NCI-H82 treated with DMSO at 0.1 percent for 48 hours (cell line): ENCODE measurements around the gene GLRX5.
A peak's percentile ranks its signal among the peaks of the same experiment; 100 is the strongest.

Experiments used
- DNase-seq: peaks from one replicate; lab custom pipeline; 2025; ENCODE audit not compliant: unreplicated experiment; lab: John Stamatoyannopoulos, UW

Gene GLRX5

DNA sequence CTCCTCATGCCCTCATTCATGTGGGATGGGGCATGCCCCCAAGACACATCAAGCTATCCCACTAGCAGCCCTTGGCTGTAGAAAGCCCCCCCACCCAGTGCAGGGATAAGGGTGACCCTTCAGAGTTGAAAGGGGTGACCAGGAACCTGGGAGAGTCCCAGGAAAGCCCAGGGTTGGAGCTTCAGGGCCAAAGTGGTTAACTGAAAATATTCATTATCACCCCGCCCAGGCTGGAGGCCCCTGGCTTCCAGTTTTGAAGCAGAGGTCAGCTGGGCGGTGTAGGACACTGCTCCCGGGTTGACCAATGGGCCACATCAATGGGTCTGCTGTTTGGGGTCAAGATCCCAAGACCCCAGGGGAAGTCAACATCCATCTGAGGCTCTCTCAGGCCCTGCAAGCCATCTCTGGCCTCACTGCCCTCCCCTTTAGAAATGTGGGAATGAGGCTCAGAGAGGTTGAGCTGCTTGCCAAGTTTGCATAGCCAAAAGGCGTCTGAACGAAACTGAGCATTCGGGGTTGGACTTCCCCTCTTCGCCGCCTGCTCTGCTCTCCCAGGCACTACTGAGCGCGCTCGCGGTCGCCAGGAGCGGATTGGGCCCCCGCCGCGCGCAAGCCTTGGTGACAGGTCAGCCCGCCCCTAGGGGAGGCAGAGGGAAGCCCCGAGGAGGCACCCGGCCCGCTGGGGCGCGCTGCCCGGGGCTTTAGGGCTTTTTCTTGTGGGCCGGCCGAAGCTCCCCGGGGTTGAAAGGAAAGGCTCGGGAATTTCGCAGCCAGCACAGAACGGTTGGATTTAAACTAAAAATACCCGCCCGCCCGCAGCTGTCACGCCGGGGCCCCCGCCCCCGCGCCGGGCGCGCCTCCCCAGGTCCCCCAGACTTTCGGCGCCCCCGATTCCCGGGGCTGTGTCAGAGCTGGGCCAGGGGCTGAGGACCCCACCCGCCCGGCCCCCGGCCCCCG lies 19.0 kb upstream of the GLRX5 start:
- no peak for DNase-seq

DNA sequence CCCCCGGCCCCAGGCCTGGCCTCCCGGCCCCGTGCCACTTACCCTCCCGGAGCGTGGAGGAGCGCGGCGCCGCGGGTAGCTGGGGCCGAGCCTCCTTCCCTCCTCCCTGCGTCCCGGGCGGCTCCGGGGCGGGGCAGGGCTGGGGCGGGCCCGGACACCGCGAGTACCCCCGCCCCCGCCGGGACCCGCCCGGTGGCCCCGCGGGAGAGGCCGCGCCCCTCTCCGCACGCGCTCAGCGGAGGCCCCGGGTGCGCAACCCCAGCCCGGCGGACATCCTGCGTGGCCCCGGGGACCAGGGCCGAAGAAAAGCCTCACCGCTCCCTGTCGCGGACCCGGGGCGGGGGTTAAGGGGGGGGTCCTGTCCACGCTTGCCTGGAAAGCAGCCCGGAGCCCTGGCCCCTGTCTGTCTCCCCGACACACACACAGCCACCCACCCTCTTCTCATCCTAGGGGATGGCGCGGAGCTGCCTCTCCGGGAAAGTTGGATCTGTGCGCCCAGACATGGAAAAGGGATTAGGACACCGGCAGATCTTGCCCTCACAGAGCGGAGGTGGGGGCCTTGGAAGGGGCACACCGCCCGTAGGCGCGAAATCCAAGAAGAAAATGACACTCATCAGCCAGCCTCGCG lies 18.2 kb upstream of the GLRX5 start, which contains the start of gene SYNE3:
Gene SYNE3, minus strand, starts transcription at position 97 of the 628 bp plus-strand sequence. CDS start 40,829 bp downstream, outside the sequence.
- DNase-seq, result no peak

DNA sequence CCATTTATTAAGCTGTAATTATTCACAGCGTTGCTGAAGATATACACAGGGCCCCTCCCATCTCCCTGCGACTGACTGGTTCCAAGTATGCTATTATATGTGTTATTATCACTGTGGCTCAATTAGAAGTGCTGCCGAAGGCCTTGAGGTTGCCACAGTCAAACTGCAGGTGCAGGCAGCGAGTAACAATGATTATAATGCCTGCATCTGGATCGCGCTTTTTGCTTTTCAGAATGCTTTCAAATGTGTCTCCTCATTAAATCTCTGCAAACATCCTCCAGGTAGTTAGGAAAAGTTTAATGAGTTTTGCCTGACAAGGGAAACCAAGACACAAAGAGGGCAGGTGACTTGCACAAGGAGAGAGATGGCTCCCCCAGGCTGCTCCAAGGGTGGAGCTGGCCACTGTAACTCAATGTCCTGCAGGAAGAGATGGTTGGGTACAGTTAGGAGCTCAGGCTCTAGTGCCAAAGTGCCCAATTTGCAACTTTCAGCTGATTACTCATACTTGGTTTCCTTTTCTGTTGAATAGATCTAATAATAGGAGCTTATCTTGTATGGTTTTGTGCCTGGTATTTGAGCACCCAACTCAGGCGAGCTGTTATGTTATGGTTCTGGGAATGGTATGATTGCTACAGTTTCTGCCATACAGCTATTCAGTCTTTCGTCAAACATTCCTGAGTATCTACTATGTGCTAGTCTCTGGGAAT lies 16.7 kb upstream of the GLRX5 start:
- no peak for DNase-seq

DNA sequence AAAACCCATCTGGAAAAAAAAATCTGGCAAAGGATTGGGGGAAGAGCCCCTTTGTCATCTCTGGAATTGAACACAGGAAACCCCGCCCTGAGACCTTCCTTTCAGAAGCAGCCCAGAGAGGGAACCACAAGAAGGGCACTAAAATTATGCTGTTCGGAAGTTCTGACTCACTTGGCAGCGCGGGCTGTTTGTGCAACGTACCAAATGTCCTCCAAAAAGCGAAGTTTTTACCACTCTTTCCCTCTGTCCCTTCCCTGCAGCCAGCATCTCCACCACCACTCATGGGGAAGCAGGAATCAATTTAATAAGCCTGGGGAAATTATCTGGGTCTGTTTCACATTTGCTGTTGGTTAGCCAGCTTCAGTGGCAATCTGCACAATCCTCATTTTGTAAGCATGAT lies 15.2 kb upstream of the GLRX5 start:
- DNase-seq, result no peak

DNA sequence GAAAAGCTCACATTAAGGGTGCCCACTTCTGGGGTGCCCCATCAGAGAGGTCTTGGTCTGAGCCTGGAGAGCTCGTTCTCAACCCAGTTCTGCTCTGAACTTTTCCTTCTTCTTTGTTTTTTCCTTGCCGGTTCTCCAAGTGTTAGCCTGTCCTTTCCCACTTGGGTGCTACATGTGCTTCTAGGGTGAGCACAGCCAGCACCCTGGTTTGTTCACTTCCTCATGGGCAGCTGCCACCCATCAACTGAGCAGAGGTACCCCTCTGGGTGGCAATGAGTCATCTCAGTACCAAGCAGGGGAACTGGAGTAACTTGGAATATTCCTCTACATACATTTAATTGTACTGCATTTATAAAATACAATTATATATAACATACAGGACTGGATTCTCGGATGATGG lies 14.5 kb upstream of the GLRX5 start:
- no peak for DNase-seq

DNA sequence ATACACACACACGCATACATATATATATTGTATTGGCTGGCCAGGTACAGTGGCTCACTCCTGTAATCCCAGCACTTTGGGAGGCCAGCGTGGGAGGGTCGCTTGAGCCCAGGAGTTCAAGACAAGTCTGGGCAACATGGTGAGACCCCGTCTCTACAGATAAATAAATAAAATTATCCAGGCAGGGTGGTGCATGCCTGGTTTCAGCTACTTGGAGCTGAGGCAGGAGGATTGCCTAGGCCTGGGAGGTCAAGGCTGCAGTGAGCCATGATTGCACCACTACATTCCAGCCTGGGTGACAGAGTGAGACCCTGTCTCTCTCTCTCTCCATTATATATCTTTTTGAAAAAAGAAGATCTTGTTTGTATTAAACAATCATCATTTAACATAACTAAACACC lies 13.8 kb upstream of the GLRX5 start:
- DNase-seq, result no peak

DNA sequence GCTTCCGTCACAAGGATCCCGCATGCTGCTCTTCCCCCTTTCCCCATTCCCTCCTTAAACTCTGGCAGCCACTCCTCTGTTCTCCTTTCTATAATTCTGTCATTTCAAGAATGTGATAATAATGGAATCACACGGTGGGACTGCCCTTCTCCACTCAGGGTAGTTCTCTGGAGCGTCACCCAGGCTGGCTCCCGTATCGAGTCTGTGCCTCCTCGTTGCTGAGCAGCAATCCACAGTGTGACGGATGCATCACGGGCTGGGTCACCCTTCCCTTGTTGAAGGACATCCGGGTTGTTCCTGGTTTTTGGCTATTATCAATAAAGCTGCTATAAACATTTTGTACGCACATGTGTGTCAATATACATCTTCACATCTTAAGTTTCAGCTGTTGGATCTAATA lies 12.7 kb upstream of the GLRX5 start:
- no peak for DNase-seq

DNA sequence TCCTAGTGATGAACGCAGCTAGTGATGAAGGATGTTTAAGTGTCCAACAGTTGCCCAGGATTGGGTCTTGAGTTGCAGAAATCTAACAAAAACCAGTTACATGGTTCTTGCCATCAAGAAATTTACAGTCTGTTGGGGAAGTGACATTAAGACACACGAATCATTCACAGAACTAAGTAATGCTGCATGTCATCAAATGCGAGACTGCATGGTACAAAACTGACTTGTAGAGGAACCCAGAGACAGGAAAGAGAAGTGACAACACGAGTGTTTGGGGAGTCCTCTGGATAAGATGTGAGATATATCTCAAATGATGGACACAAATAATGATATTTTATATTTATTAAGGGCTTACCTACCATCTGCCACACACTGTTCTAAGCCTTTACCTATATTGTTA lies 12.3 kb upstream of the GLRX5 start:
- DNase-seq, result no peak

DNA sequence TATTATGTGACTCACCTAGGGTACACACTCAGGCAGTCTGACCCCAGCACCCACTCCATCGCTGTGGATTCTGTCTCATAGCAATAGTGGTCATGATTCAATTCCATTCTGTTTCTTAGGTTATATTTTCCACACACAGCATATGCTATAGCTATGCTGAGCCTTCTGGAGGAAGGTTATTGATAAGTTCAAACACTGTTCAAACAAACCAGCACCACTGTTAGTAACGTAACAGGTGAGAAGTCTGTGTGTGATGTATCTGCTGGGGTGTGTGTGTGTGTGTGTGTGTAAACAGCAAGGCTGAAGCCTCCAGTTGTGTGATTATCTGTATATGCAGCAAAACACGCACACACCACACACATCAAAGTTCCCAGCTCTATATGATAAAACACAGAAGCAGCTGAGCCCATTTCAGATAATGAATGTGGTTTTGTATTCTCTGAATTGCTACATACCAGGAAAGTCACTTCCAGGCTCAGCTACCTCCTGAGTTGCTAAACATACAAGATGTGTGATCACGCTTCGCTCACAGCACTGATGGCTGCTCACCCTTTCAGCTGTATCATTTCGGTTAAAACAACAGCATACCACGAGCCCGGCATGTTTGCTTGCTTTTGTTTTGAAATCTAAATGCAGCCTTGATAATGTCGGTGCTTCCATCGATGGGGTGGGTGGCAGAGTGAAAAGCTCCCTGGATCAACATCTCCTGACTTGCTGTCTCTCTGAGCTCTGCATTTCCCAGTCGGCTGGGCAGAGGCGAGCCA lies 11.6 kb upstream of the GLRX5 start:
- no peak for DNase-seq

DNA sequence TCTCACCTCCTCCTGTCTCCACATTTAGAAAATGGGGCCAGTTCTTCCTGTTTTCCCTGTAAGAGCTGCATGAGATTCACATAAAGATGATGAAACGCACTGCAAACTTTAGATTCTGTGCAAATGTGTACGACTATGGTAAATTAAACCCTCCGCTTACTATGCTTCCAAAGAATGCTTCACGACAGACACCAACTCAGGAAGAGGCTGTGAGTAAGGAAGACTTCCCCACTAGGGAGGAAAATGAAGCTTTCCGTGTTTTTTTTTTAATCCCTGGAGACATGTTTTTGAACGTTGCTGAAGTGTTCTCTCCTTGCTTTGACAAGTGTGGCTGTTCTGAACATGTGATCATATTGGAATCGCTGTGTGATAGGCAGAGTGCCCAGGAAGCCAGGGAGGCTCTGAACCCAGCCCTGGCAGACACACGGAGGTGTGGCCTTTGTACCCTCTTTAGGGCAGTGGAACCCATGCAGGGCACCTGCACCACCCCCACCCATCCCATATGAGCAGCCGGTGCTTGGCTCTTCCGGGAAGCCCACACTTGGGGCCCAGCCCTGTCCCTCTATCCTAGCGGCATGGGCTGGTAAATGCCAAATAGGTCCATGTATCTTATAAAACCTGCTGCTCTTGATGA lies 10.9 kb upstream of the GLRX5 start:
- no peak for DNase-seq

DNA sequence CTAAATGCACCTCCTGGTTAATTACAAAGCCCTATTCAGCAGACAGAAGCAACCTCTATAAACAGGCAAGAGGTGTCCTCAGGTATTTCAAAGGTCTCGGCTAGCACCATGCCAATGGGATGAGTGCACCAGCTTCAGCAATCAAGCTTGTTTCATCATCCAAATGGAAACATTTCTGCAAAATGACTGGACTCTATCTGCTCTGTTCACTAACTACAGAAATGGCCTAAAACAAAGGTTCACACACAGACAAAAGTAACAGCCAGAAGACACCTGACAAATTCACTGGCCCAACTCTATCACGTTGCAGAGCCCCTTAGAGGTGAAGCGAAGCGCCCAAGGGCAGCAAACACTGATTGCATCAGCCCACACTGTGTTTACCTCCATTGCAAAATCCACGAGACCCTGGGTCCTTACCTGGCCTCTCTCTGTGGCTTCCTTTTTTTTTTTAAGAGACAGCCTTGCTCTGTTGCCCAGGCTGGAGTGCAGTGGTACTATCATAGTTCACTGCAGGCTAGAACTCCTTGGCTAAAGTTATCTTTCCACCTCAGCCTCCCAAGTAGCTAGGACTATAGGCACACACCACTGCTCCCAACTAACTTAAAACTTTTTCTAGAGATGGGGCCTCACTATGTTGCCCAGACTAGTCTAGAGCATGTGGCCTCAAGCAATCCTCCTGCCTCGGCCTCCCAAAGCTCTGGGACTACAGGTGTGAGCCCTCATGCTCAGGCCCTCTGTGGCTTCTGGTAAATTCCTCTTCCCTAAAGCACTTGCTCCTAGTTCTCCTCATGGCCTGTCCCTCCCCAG lies 9.9 kb upstream of the GLRX5 start:
- no peak for DNase-seq

DNA sequence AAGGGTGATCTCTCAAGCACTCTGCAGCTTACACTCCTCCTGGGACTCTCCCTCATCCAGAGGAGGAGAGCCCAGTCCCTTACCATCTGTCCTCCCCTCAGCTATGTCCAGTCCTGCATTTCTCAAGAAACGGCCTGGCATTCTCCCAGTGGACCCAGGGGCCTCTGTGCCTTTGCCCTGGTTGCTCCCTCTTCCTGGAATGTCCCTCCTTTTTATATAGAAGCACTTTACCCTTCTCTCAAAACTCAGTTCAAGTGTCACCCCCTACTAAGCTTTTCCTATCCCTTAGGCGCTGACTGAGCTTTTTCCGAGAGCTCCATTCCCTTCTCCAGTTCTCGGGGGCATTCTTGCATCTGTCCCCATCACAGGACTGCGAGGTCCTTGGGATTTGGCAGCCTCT lies 8.9 kb upstream of the GLRX5 start:
- no peak for DNase-seq

DNA sequence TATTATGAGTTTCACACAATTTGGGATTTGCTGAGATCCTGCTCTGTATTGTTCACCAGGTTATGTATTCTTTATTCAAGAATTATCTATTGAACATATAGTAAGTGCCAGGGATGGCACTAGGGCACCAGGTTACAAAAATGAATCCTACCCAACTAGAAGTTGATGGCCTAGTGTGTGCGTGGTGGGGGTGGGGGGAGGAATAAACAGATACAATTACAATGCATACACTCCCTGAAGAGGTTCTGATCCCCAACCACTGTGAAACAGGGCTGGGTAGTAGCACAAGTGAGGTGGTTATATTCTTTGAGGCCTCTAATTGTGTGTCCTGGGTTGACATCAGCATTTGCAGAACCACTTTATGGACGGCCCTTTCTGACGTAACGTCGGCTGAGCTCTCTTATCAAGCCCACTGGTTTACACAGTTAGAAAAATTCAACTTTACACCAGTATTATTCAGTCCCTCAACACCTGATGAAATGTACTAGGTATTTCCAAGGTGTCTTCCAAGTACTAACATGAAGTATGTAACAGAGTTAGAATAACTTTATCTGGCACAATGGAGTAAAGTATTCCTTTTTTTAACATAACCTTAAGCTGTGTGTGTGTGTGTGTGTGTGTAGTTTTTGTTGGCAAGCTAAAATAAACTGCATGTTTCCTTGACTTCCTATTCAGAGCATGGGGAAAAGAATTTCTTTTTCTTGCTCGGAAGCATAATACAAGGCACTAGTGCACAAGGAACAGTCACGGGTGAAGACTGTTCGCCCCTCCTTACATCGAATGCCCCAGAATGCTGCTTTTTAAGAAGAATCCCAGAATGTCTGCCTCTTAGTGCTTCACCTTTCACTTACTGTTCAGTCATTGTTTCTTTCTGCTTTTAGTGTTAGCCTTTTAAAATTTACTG lies 8.1 kb upstream of the GLRX5 start:
- DNase-seq, result no peak

DNA sequence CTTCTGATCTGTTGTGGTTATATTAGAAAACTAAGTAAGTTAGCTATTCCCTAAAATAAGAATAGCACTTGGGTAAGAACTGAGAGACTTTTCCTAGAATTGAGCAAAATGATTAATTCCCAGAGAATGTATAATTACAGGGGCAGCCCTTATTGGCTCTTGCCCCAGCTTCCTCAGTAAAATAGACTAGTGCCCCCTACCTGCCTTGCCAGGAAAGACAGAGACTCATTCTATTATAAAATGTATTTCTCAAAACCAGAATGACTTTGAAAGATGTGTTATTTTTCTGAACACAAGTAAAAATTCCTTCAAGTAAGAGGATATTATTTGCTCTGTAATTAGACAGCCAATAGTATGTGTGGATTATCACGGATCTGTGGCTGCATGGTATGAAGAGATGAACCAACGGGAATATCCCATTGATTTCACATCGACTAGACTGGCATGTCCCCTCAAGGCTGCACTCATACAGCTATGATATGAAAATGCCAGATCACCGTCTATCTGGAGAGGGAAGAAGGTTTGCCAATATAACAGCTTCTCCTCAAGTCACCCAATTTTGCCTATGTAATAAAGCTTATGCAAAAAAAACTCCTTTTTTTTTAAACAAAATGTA lies 7.4 kb upstream of the GLRX5 start:
- peak; percentile 34 for DNase-seq

DNA sequence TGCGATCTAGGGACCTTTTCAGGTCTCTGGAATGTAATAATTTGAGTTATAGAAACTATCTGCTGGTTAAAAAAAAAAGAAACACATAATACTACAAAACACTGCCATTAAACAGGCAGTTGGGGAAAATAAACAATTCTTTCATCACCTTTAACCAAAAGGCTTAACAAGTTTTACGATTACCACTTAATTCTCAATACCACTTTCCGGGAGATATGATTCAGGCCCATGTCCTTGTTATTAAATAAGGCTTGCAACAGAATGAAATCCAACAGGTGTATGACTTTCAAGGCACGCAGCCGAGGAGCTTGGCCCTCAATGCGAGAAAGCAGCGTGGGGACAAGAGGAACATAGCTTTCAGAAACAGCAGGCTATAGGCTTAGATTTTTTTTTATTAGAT lies 5.6 kb upstream of the GLRX5 start:
- DNase-seq, result no peak

DNA sequence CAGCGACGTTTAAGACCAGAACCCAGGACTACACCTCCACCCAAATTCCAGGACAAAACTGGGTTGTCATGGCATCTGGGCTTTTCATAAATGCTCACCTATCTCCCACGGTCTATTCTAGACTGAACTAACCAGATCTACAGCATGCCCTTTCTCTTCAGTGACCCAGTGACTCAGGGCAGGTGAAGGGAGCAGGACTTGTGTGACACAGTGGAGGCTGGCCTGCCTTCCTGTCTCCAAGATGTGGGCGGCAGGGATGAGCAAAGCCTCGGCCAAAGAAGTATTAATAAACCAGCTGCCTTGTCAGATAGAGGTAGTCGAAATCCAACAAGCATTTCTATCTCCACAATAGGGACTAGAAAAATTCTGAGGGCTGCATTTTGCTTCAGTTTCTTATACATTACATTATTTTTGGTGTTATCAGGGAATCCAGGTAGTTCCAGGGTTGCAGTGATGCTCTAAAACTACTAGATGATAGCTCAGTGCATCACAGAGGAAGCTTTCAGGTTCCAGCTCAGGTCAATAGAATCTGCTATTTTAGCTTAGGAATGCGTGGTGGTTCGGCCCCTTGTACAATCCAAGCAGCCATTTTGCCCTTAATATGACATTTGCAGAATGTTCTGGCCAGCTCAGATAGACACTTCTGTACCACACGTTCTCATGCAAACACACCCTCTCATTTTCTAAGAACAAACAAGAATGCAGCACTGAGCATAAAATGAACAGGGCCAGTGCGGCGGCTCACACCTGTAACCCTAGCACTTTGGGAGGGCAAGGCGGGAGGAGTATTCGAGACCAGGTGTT lies 4.2 kb upstream of the GLRX5 start:
- DNase-seq, result no peak

DNA sequence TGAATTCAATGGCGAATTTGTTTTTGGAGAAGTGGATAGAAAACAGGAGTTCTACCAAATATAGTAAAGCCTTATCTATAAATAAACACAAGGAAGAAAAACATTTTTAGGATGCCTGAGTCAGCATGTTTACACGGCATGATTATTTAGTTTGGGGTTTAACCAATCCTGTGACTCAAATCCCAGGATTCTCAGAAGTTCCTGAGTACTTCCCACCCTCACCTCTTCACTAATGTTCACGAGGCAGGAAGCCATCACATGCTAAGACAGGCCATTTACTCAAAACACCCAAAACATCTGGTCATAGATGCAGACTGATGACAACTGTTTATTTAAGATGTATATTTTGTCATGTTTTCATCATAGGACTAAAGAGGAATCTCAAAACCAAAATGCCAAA lies 3.4 kb upstream of the GLRX5 start:
- DNase-seq, result no peak
